SKM-1 (cell line): ENCODE data around the gene MSANTD1.

Source experiments
- DNase-seq: peaks from one replicate; lab custom pipeline; 2025; ENCODE audit not compliant: unreplicated experiment; lab: John Stamatoyannopoulos, UW

MSANTD1 gene

GRCh38 chr4:3215733-3216132 lies 33.2 kb upstream of the MSANTD1 start:
- DNase-seq, result no peak

GRCh38 chr4:3217266-3217665 lies 31.7 kb upstream of the MSANTD1 start:
- no peak for DNase-seq

- DNase-seq, result no peak
Measured at GRCh38 chr4:3217771-3218170, 31.2 kb upstream of the MSANTD1 start.

- no peak for DNase-seq
Measured at GRCh38 chr4:3218824-3219760, 29.9 kb upstream of the MSANTD1 start.

GRCh38 chr4:3219761-3220475 lies 29.0 kb upstream of the MSANTD1 start:
- no peak for DNase-seq

- DNase-seq, result no peak
Measured at GRCh38 chr4:3220476-3221183, 28.3 kb upstream of the MSANTD1 start.

- no peak for DNase-seq
Measured at GRCh38 chr4:3221184-3221494, 27.8 kb upstream of the MSANTD1 start.

- no peak for DNase-seq
Measured at GRCh38 chr4:3221996-3222395, 27.0 kb upstream of the MSANTD1 start.

GRCh38 chr4:3223346-3223745 lies 25.6 kb upstream of the MSANTD1 start:
- DNase-seq, result no peak

GRCh38 chr4:3223956-3224748 lies 24.8 kb upstream of the MSANTD1 start:
- no peak for DNase-seq

- DNase-seq, result no peak
Measured at GRCh38 chr4:3225071-3225850, 23.7 kb upstream of the MSANTD1 start.

- DNase-seq, result no peak
Measured at GRCh38 chr4:3225936-3226335, 23.0 kb upstream of the MSANTD1 start.

GRCh38 chr4:3226467-3226866 lies 22.5 kb upstream of the MSANTD1 start:
- no peak for DNase-seq

- DNase-seq, result no peak
Measured at GRCh38 chr4:3226944-3227343, 22.0 kb upstream of the MSANTD1 start.

- no peak for DNase-seq
Measured at GRCh38 chr4:3227878-3228675, 20.9 kb upstream of the MSANTD1 start.

GRCh38 chr4:3228881-3229280 lies 20.1 kb upstream of the MSANTD1 start:
- DNase-seq, result no peak

GRCh38 chr4:3229328-3229727 lies 19.6 kb upstream of the MSANTD1 start:
- no peak for DNase-seq

- DNase-seq, result no peak
Measured at GRCh38 chr4:3229964-3230363, 19.0 kb upstream of the MSANTD1 start.

- no peak for DNase-seq
Measured at GRCh38 chr4:3231471-3231870, 17.5 kb upstream of the MSANTD1 start.
